HG03196 (cell line): ENCODE results near the gene JAK3.
"Not testable (repeated sequence)": the region's sequence is repeated elsewhere in the genome, so short reads cannot be mapped to it uniquely, and the experiment has no call there.

ENCODE experiments used
- ATAC-seq: cut with Tn5 transposase; IDR thresholded peaks from one replicate; pipeline ENCODE4 v1.9.1; 2021; ENCODE audit not compliant: unreplicated experiment

JAK3 gene

DNA sequence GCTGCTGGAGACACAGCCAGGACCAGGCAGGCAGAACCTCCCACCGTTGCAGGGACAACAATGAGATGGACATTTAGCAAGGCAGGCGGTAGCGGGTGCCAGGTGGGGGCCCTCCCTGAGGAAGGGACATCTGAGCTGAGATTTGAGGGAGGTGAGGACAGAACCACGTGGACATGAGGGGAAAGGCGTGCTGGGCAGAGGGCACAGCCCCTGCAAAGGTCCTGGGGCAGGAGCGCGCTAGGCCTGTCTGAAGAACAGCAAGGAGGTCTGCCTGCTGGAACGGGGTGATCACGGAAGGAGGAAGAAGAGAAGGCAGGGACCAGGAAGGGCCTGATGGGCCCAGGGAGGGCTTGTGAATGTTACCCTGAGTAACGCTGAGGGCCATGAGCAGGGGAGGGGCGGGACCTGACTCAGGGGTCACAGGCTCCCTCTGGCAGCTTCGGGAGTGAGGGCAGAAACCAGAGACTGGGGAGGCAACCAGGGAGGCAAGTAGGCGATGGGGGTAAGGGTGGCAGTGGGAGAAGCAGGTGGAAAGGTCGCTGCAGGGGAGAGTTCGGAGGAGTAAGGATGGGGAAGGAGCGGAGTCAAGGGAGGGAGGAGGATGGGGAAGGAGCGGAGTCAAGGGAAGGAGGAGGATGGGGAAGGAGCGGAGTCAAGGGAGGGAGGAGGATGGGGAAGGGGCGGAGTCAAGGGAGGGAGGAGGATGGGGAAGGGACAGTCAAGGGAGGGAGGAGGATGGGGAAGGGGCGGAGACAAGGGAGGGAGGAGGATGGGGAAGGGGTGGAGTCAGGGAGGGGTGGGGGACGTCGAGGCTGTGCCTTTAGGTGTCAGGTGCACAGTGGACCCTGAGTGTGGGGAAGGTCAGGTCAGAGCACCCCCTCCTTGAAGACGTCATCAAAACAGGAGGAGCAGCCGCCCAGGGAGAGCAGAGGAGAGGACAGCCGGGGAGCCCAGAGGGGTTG is 68.5 kb downstream of the JAK3 start:
- no peak for ATAC-seq

GRCh38 chr19:17778251-17778967 is 69.4 kb downstream of the JAK3 start:
- ATAC-seq, result no peak

- ATAC-seq, result not testable (repeated sequence)
Observed at GRCh38 chr19:17777840-17778239, 69.9 kb downstream of the JAK3 start.

DNA sequence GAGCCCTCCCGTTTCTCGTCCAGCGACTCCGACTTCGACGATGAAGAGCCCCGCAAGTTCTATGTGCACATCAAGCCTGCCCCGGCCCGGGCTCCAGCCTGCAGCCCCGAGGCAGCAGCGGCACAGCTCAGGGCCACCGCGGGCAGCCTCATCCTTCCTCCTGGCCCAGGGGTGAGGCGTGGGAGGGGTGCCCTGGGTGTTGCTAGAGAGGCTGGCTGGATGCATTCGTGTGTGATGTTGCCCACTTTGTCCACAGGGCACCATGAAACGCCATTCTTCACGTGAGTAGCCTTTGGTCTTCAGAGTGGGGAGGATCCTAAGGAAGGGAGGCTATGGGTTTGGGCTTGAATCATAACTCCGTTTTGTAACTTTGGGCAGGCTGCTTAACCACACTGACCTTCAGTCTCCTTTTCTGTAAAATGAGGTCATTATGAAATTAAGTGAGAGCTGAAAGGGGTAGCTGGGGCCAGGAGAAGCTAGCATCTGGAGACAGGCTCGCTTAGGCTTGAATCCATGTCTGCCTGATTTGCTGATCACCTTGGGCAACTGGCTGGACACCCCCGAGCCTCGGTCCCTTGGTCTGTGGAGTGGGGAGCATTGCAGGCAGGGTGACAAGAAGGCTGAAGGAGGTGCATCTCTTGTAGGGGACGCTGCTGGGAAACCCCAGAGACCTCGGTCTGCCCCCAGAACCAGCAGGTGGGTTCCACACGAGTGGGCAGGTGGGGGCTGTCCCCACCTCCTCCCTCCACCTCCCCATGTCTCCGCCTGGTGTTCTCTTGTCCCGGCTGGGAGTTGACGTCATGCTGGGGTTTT is 71.6 kb downstream of the JAK3 start:
- ATAC-seq, result peak; percentile 61

DNA sequence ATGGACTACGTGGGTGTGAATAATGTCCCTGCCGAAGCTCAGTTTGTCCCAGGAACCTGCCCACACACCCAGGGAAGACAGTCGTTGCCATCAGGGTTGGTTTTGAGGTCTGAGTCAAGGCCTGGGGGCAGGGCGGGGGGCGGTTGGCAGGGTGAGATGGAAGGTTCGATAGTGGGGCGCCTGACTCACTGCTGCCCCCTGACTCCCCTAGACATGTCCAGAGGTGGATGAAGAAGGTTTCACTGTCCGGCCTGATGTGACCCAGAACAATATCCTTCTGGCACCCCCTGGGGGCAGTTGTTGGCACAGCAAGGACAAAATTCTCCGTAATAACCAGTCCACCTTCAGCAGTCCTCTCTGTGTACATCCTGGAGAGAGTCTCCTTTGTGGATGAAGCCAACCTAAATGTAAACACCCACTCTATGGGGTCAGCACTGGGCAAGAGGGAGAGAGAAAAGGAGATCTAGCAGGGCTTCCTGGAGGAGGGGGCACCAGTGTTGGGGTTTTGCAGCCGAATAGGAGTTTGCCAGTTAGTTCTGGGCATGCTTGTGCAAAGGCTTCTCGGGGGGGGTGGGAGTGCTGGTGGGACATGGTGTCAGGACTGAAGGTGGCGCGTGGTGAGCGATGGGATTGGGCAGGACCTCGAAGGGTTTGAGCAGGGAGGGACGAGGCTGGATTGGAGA is 72.4 kb downstream of the JAK3 start:
- ATAC-seq, result no peak
